B cell (primary cell): ENCODE results near the gene PPIP5K1.
"Not testable (repeated sequence)": the region's sequence is repeated elsewhere in the genome, so short reads cannot be mapped to it uniquely, and the experiment has no call there.

ENCODE experiments used
- CTCF ChIP-seq: fragments of 200-600 bp; IDR thresholded peaks from one replicate; pipeline ENCODE4 v1.8.0; 2022; ENCODE audit warnings: antibody characterized with exemption, mild to moderate bottlenecking
- EZH2 ChIP-seq: IDR thresholded peaks from 2 replicates; pipeline ENCODE4 v1.6.1; 2012; ENCODE audit warnings: borderline replicate concordance, low read depth, mild to moderate bottlenecking, moderate library complexity, low read length; ENCODE audit not compliant: insufficient read depth, poor library complexity, severe bottlenecking

GRCh38 chr15:43592841-43593240 is 2.8 kb upstream of the PPIP5K1 start:
- not testable (repeated sequence) for TF ChIP-seq CTCF, EZH2
